Prostate gland (tissue), 2 donors: Measurements from ENCODE around the gene SMIM23.

Source experiments
- CTCF ChIP-seq, 4 experiments: fragments of 200-600 bp in 2 of 4; fragments of 450-650 bp in 2 of 4; sonication (generic) in 2 of 4; IDR thresholded peaks; 1 replicate in 3 of 4; 2 replicates in 1 of 4; pipeline ENCODE4 v1.5.1; 2016 to 2019; ENCODE audit warnings: antibody characterized with exemption in 4 of 4, mild to moderate bottlenecking in 2 of 4, moderate library complexity in 2 of 4
- POLR2A ChIP-seq: fragments of 450-650 bp; IDR thresholded peaks from one replicate; pipeline ENCODE4 v1.6.1; 2016; ENCODE audit warnings: antibody characterized with exemption, mild to moderate bottlenecking

GRCh38 chr5:171832775-171833174, 47.2 kb downstream of the SMIM23 start:
- no peak for TF ChIP-seq POLR2A
- TF ChIP-seq CTCF (IDR thresholded peaks at IDR 0.05) = no peak
